Retinal pigment epithelial cell (primary cell): Measurements from ENCODE around the gene SUPT5H.

ENCODE experiments used
- DNase-seq: peaks from one replicate; pipeline ENCODE4 v3.0.0-alpha.2; 2010; ENCODE audit warnings: low read depth
- H3K4me3 ChIP-seq: 2 replicates; pipeline ENCODE4 v1.5.1; 2011; ENCODE audit warnings: mild to moderate bottlenecking, low read length, control low read depth, moderate library complexity
- TF ChIP-seq, protein P1 (sequence below): conservative IDR thresholded peaks from 2 replicates; pipeline ENCODE4 v1.5.1; 2011; ENCODE audit warnings: low read depth, low read length, control low read depth, inconsistent platforms

Gene SUPT5H

DNA sequence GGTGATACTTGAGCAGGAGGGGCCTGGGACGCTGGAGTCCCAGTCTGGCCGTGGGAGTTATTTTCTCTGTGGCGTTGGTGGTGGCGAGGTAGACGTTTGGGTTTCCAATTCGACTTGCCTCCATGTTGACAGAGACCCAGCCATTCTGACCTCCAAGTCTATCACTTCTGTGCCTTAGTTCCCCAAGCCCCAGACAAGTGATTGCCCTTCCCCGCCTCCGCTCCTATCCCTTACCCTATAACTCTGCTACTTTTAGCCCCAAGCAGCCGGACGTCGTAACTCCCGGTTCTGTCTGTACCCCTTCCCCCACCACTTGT, 35.8 kb downstream of the SUPT5H start:
- DNase-seq = no peak
- TF ChIP-seq, protein P1, sequence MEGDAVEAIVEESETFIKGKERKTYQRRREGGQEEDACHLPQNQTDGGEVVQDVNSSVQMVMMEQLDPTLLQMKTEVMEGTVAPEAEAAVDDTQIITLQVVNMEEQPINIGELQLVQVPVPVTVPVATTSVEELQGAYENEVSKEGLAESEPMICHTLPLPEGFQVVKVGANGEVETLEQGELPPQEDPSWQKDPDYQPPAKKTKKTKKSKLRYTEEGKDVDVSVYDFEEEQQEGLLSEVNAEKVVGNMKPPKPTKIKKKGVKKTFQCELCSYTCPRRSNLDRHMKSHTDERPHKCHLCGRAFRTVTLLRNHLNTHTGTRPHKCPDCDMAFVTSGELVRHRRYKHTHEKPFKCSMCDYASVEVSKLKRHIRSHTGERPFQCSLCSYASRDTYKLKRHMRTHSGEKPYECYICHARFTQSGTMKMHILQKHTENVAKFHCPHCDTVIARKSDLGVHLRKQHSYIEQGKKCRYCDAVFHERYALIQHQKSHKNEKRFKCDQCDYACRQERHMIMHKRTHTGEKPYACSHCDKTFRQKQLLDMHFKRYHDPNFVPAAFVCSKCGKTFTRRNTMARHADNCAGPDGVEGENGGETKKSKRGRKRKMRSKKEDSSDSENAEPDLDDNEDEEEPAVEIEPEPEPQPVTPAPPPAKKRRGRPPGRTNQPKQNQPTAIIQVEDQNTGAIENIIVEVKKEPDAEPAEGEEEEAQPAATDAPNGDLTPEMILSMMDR = no peak
- H3K4me3 ChIP-seq = peak overlapping the region; percentile 98

DNA sequence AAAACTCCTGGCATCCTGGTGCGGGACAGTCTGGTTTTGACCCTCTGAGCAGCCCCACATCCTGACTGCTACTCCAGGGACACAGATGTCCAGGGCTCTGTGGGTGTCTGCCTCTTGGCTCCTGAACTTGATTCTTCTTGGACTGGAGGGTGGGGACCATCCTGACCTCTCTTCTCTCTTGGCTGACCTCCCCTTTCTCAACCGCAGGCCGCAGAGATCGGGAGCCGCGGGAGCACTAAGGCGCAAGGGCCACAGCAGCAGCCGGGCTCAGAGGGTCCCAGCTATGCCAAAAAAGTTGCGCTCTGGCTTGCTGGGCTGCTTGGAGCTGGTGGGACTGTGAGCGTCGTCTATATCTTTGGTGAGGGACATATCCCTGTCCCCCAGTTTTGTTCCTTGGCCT, 36.3 kb downstream of the SUPT5H start:
- no peak for DNase-seq
- TF ChIP-seq, protein P1 = no peak
- H3K4me3 ChIP-seq = peak overlapping the region; percentile 98

DNA sequence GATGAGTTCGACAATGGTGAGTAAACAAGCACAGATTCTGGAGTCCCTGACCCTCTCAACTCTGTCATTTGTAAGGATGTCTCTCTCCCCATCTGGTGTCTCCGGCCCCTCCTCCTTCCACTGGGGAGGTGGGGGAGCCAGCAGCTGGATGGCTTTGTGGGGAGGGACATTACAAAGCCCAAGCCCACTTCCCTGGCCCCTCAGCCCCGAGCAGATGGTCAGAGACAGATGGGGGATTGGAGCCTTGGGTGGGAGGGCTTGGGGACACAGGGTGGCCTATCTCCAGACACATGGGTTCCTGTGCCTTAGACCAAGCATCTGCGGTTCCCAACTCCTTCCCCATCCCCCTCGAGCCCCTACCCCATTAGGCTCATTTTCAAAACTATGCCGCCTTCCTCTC, 37.8 kb downstream of the SUPT5H start:
- TF ChIP-seq, protein P1 = no peak
- no peak overlapping the region for H3K4me3 ChIP-seq
- no peak for DNase-seq

DNA sequence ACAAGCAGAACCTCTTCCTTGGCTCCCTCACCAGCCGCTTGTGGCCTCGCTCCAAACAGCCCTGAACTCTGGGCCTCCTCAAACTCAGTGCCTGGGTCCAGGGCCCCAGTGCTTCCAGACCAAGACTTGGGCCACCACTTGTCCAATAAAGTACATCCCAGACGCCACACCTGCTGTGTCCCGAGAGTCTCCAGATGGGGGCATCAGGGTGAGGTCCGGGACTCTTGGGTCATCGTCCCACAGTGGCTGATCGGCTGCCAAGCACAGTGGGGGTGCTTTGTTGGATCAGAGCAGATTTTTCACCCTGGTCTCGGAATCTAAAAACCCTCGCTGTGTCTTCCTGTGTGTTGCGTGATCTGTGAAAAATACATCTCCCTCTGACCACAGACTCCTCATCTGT, 44.4 kb downstream of the SUPT5H start:
- no peak overlapping the region for H3K4me3 ChIP-seq
- DNase-seq = no peak
- TF ChIP-seq, protein P1 = no peak

DNA sequence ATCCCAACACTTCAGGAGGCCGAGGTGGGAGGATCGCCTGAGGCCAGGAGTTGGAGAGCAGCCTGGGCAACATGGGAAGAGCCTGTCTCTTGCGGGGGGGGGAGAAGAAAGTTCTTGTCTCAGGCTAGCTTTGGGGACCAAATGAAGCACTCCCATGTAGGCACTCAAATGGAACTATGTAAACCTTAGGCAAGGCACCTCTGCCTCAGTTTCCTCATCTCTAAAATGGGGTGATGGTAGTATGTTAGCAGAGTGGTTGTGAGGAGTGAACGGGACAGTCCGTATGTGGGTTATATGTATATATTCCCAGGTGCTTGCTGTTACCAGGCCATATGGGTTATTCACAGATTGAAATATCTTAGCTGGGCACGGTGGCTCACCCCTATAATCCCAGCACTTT, 46.8 kb downstream of the SUPT5H start:
- TF ChIP-seq, protein P1 = no peak
- no peak for DNase-seq
- no peak overlapping the region for H3K4me3 ChIP-seq

DNA sequence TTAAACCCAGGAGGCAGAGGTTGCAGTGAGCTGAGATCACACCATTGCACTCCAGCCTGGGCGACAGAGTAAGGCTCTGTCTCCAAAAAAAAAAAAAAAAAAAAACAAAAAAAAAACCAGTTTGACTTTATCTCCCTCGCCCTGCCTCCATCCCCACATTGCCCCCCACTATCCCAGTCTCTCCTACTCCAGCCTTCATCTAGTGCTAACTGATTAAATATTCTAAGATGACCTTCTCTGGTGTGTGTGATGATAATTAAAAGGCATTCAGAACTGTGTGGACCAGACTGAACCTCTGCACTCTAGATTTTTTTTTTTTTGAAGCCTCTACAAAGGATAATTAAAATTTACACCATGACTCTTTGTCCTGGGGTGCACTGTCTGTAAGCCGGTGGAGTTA, 47.4 kb downstream of the SUPT5H start:
- TF ChIP-seq, protein P1 = no peak
- H3K4me3 ChIP-seq = no peak overlapping the region
- no peak for DNase-seq

DNA sequence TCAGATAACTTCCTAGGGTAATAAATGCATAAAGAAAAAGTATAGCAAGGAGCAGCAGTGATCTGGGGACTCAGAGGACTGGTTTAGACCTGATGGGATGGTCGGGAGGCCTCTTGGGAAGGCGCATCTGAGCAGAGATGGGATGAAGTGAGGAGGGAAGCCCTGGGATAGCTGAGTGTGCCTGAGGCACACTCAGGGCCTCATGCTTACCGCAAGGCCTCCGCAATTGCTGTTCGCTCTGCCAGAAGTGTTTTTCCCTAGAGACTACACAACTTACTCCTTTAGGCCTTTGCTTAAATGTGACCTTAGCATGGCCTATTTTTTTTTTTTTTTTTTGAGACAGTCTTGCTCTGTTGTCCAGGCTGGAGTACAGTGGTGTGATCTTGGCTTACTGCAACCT, 49.3 kb downstream of the SUPT5H start:
- H3K4me3 ChIP-seq = no peak overlapping the region
- no peak for DNase-seq
- TF ChIP-seq, protein P1 = no peak
